Bronchial epithelial cell (primary cell): ENCODE measurements around the gene MBOAT2. TPM values are rescaled to one million over a fixed set of nuclear protein-coding genes. Genes with fewer than 3 reads are reported as not detected.

ENCODE experiments used
- DNase-seq: peaks from one replicate; pipeline ENCODE4 v3.0.0-alpha.2; 2010; ENCODE audit warnings: low read depth
- FAIRE-seq: peaks from 2 replicates; lab custom pipeline; 2011; peaks lifted over from hg19 to GRCh38; lab: Jason Lieb, UNC
- H3K27me3 ChIP-seq: 2 replicates; pipeline ENCODE4 v1.5.1; 2011; ENCODE audit warnings: low read length; ENCODE audit not compliant: control insufficient read depth, insufficient read depth
- H3K36me3 ChIP-seq: 2 replicates; pipeline ENCODE4 v1.5.1; 2011; ENCODE audit warnings: low read length; ENCODE audit not compliant: control insufficient read depth, insufficient read depth
- H3K4me3 ChIP-seq: 2 replicates; pipeline ENCODE4 v1.5.1; 2011; ENCODE audit warnings: mild to moderate bottlenecking, low read depth, low read length, control low read depth
- total RNA-seq: library from RNA; depleted of rRNA; stranded (reverse); fragments of >200 nt; gene quantifications from 2 replicates; pipeline ENCODE4 v1.2.1, GENCODE V29; 2014
- TF ChIP-seq, protein P1 (sequence below): IDR thresholded peaks from 2 replicates; pipeline ENCODE4 v1.5.1; 2011; ENCODE audit warnings: mild to moderate bottlenecking, moderate library complexity, low read length, control low read depth, inconsistent platforms; ENCODE audit not compliant: insufficient read depth, severe bottlenecking

The MBOAT2 gene
- total RNA-seq, 1 donor from 2014 or later = 145 TPM

DNA sequence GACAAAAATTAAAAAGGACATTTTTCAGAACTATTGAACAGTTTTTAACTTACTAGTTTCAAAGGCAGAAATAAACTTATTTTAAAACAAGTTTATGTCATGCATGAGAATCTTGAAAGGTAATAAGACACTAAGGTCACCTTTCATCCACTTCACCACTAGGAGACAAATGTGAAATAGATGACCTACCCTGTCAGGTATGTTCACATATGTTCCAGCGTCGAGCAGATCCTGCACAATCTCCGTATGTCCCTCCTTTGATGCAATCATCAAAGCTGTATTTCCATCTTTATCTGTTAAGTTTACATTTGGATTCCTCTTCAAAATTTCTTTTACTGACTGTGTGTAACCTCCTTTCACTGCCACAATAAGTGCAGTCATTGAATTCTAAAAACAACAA lies 200.7 kb downstream of the MBOAT2 start:
- DNase-seq (no peak), FAIRE-seq (no peak)
- no peak overlapping the region for H3K4me3 ChIP-seq
- peaks cover 4% of the 10 kb centered on the region for H3K36me3 ChIP-seq
- H3K27me3 ChIP-seq = no peaks in the 10 kb centered on the region
- TF ChIP-seq, protein P1, sequence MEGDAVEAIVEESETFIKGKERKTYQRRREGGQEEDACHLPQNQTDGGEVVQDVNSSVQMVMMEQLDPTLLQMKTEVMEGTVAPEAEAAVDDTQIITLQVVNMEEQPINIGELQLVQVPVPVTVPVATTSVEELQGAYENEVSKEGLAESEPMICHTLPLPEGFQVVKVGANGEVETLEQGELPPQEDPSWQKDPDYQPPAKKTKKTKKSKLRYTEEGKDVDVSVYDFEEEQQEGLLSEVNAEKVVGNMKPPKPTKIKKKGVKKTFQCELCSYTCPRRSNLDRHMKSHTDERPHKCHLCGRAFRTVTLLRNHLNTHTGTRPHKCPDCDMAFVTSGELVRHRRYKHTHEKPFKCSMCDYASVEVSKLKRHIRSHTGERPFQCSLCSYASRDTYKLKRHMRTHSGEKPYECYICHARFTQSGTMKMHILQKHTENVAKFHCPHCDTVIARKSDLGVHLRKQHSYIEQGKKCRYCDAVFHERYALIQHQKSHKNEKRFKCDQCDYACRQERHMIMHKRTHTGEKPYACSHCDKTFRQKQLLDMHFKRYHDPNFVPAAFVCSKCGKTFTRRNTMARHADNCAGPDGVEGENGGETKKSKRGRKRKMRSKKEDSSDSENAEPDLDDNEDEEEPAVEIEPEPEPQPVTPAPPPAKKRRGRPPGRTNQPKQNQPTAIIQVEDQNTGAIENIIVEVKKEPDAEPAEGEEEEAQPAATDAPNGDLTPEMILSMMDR = no peak

Other genes starting within 250 kb of the MBOAT2 start
- gene KIDINS220, start 166.1 kb downstream of the MBOAT2 start, total RNA-seq = 45.3 and 58.2 TPM in 2 replicates
- 20.0 and 25.5 TPM in 2 replicates for gene ASAP2, start 203.1 kb upstream of the MBOAT2 start, total RNA-seq